GM21717 (cell line): ENCODE data around the gene GCNT2.
"Not testable (repeated sequence)": the region's sequence is repeated elsewhere in the genome, so short reads cannot be mapped to it uniquely, and the experiment has no call there.

Experiments used
- ATAC-seq: cut with Tn5 transposase; IDR thresholded peaks from one replicate; pipeline ENCODE4 v1.9.1; 2021; ENCODE audit warnings: mild to moderate bottlenecking, moderate library complexity; ENCODE audit not compliant: unreplicated experiment

The GCNT2 gene

GRCh38 chr6:10543488-10543887, 22.3 kb downstream of the GCNT2 start:
- no peak for ATAC-seq

- ATAC-seq: no peak
These were observed 24.3 kb downstream of the GCNT2 start for GRCh38 chr6:10545482-10545881.

GRCh38 chr6:10547809-10548208, 26.7 kb downstream of the GCNT2 start:
- no peak for ATAC-seq

- no peak for ATAC-seq
These were observed 29.6 kb downstream of the GCNT2 start for GRCh38 chr6:10550764-10551163.

- no peak for ATAC-seq
These were observed 31.2 kb downstream of the GCNT2 start for GRCh38 chr6:10552270-10552810.

GRCh38 chr6:10553871-10554270, 32.7 kb downstream of the GCNT2 start:
- ATAC-seq: no peak

- no peak for ATAC-seq
These were observed 33.7 kb downstream of the GCNT2 start for GRCh38 chr6:10554826-10555225.

GRCh38 chr6:10555625-10556309, 34.6 kb downstream of the GCNT2 start:
- no peak for ATAC-seq

GRCh38 chr6:10556589-10556988, 35.4 kb downstream of the GCNT2 start:
- no peak for ATAC-seq

- ATAC-seq: no peak
These were observed 35.8 kb downstream of the GCNT2 start for GRCh38 chr6:10556992-10557391.

- ATAC-seq: no peak
These were observed 36.8 kb downstream of the GCNT2 start for GRCh38 chr6:10557913-10558312.

- no peak for ATAC-seq
These were observed 37.4 kb downstream of the GCNT2 start for GRCh38 chr6:10558565-10558964.

- no peak for ATAC-seq
These were observed 38.5 kb downstream of the GCNT2 start for GRCh38 chr6:10559522-10560152.

- ATAC-seq: no peak
These were observed 40.6 kb downstream of the GCNT2 start for GRCh38 chr6:10561611-10562199.

GRCh38 chr6:10564975-10565673, 44.0 kb downstream of the GCNT2 start:
- no peak for ATAC-seq

- no peak for ATAC-seq
These were observed 44.8 kb downstream of the GCNT2 start for GRCh38 chr6:10565913-10566312.

- no peak for ATAC-seq
These were observed 46.3 kb downstream of the GCNT2 start for GRCh38 chr6:10567256-10568026.

GRCh38 chr6:10569392-10570127, 48.4 kb downstream of the GCNT2 start:
- no peak for ATAC-seq

- not testable (repeated sequence) for ATAC-seq
These were observed 54.4 kb downstream of the GCNT2 start for GRCh38 chr6:10575519-10575918.

- no peak for ATAC-seq
These were observed 55.1 kb downstream of the GCNT2 start for GRCh38 chr6:10576226-10576625.
